ENCODE data around the gene PANX1.

DNA sequence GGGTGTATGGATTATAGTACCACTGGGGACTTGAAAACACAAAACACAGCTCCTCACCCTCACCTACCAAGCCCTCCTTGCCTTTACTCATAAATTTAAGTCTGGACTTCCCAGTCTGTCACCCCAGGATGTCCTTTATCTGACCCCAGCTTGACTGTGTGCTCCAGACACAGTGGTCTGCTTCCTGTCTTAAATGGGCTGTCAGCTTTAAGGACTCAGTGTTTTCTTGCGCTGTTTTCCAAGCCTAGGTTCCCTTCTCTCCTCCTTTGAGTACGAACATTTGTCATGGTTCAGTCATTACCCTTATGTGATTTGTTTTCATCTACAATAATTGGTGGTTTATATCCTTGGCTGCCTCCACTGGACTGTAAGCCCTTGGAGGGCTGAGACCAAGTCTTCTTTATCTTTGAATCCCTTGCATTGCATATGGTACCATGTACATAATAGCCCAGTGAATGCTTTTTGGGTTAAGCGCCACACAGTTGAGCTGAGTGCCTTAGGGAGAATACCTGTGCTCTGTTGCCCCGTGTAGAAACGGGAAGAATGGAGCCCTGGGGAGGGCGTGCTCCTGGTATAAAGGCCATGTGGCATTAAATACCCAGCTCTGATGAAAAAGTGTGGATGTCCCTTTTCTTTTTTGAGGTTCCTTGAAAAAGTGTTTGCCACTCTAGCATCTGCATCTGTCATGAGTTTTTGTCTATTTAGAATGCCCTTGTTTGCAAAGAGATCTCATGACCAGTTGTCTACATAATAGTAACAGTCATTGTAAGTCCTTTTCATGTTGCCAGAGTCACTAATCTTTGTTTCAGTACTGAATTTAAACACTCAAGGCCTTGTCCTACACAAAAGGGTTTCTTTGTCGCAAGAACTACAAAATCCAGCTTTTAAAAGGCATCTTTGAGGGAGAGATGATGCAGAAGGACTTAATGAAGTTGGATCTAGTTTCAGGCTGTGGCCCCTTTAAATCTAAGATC lies 14.0 kb downstream of the PANX1 start:
- TF ChIP-seq, protein P1, sequence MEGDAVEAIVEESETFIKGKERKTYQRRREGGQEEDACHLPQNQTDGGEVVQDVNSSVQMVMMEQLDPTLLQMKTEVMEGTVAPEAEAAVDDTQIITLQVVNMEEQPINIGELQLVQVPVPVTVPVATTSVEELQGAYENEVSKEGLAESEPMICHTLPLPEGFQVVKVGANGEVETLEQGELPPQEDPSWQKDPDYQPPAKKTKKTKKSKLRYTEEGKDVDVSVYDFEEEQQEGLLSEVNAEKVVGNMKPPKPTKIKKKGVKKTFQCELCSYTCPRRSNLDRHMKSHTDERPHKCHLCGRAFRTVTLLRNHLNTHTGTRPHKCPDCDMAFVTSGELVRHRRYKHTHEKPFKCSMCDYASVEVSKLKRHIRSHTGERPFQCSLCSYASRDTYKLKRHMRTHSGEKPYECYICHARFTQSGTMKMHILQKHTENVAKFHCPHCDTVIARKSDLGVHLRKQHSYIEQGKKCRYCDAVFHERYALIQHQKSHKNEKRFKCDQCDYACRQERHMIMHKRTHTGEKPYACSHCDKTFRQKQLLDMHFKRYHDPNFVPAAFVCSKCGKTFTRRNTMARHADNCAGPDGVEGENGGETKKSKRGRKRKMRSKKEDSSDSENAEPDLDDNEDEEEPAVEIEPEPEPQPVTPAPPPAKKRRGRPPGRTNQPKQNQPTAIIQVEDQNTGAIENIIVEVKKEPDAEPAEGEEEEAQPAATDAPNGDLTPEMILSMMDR (conservative IDR thresholded peaks at IDR 0.05; ENCODE audit: low read length) = no peak
- TF ChIP-seq EZH2phosphoT487 (IDR thresholded peaks at IDR 0.05; ENCODE audit: borderline replicate concordance) = no peak
